ENCODE data around the gene PRDX6.
A peak's percentile ranks its signal among the peaks of the same experiment; 100 is the strongest.
"Not testable (repeated sequence)": the region's sequence is repeated elsewhere in the genome, so short reads cannot be mapped to it uniquely, and the experiment has no call there.

Gene PRDX6

GRCh38 chr1:173477286-173478093 is at the start of gene PRDX6:
Gene PRDX6 (plus strand): TSS chr1:173477335. CDS start chr1:173477398, 63 bp downstream.
- peak; percentile 88 for DNase-seq

DNA sequence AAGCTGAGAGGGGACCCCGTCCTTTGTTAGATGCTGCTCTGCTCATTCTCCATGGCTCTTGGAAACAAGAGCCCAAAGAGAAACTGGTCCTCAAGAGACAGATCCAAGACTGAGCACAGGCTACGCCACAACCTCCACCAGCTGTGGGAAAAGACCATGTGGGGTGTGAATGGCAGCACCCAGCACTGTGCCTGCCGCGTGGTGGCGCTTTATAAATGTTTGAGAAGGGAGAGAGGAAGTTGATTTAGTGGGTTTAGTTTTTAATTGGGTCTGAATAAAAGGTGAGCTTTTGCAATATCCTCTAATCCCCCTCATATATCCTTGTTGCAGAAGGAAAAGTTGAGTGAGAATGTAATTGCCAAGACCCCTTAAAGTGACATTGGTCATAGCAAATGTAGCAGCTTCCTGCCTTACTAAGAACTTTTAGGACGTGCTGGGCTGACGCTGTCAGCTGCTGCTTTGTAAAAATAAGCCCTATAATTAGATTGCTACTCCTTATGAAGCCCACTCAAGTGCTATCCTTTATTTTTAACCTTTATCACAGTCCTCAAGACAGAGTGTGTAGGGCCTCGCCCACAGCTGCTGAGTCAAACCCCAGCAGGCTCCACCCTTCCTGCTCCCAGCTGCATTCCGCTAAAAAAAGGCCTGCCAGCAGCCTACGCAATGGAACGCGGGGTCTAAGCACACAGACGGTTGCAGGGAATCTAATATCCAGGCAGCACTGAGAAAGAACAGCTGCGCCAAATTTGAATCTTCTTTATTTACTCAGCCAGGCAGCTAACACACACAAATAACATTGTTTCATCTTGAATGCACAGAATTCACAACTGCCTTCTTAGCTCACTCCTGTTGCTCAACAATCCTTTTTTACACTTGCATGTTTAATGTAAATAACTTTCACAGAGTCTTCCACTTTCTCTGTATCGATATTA is 47.4 kb upstream of the PRDX6 start:
- peak; percentile 76 for DNase-seq

DNA sequence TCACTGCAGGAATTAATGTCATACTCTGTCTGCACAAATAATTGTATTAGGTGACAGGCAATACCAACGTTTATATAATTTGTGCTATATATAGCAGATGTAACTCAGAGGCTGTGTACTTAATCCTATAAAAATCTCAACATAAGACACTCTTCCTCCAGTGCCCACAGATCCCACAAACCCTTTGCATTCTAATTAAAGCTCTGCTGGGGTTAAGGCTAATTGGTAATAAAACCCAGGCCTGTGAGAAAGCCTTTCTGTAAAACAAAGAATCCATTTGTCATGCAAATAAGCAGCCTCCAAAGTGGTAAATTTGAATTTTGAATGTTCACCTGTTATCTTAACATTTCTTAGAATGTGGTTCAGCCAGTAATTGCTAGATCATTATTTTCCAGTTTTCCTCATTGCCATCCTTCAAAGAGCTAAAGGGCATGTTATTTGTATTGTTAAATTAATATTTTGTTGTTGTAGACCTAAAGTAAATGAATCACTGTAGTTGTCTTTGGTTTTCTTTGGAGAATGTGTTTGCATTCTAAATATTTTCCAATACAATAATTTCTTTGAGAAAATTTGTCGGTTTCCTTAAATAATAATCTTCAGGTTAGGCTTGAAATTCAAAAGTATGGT is 46.3 kb upstream of the PRDX6 start:
- DNase-seq, result no peak

DNA sequence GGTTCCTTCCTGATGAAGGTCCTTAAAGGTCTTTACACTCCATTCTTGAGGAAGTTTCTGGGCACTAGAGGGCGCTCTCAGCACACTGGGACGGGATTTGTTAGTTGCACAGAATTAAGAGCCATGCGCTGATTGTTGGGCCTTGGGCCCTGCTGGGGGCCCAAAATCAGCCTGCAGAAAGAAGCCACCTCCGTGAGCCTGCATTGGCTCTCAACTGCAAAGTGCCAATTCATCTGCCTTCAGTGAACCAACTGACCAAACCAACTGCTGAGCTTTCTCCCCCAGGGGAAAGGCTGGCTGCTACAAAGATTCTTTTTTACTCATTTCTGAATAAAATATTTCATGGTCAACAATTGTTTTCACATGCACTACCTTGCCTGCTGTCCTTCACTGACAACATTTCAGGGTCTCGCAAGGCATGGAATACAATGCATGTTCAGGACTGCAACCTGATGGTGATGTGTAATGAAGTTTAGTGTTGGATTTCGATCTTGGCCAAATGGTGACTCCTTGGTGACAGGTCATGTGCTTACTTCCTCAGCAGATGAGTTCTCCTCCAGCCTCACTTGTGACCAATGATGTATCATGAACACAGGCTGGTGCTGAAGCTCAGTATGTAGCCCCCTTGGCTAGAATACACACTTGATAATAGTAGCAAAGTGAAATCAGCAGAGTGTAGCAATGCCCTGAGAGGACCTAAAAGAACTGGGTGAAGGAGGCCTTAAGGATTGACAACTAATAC is 45.7 kb upstream of the PRDX6 start:
- DNase-seq, result peak; percentile 92

- DNase-seq, result no peak
Observed at GRCh38 chr1:173432331-173432730, 44.8 kb upstream of the PRDX6 start.

DNA sequence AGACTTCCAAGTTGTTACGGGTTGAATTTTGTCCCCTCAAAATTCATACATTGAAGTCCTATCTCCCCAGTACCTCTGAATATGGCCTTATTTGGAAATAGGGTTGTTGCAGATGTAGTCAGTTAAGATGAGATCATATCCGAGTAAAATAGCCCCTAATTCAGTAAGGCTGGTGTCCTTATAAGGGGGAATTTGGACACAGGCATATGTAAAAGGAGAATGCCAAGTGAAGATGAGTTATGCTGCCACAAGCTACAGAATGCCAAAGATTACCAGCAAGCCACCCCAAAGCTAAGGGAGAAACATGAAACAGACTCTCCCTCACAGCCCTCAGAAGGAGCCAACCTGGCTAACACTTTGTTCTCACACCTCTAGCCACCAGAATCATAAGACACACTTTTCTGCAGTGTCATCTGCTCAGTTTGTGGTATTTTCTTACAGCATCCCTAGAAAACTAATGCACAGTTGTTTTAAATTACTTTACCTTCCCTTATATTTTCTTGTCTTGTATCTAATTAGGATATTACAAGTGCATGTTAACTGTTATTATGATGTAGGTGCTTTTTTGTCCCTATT is 43.3 kb upstream of the PRDX6 start:
- no peak for DNase-seq

- DNase-seq, result no peak
Observed at GRCh38 chr1:173436841-173437428, 40.2 kb upstream of the PRDX6 start.

DNA sequence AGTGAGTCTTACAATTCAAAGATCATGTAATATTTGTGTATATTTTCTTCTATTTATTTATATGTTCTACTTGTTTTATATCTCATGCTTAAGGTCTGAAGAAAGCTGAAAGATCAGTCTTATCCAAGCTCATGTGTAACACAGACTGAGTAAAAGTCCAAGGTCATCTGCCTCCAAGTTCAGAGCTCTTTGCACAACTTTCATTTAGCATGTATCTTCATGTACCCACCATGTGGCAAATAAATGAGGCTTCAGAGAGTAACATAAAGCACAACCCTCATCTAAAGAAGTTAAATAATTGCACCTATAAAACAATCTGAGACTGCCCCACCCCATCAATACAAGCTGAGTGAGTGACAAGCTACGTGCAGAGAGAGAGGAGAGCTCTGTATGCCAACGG is 38.5 kb upstream of the PRDX6 start:
- DNase-seq, result no peak

GRCh38 chr1:173440430-173440829 is 36.7 kb upstream of the PRDX6 start:
- no peak for DNase-seq

- no peak for DNase-seq
Observed at GRCh38 chr1:173444757-173445156, 32.4 kb upstream of the PRDX6 start.

DNA sequence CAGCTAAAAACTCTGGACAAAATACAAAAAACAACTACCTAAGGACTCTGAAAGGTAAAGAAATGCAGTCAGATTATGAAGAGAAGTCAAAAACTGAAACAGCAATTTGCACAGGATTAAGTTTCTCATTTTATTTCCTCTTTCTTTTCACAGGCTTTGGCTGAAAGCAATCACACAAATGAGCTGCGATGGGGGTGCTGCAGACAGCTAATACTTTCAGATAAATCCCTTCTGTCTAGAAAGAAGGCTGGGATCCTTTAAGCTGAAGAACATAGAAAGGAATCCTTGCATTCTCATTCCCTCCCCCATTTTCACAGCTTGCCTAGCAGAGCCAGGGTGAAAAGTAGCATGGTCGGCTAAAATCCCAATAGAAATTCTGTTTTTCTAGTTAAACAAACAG is 32.0 kb upstream of the PRDX6 start:
- DNase-seq, result no peak

DNA sequence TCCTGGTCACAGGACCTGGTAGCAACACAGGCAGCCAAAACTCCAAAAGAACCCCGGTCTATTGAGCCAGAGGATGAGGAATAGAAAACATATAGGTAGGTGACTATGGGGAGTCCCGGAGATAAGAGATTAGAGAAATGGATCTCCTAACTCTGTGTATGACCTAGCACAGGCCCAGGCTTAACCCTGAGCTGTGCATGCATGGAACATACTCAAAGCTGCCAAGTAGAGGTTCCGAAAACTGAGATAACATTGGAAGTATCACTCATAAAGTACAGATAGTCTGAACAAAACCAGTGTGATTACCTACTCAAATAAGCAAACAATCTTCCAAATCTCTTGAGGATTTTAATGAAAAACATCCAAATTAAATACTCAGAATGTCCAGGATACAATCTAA is 31.5 kb upstream of the PRDX6 start:
- no peak for DNase-seq

DNA sequence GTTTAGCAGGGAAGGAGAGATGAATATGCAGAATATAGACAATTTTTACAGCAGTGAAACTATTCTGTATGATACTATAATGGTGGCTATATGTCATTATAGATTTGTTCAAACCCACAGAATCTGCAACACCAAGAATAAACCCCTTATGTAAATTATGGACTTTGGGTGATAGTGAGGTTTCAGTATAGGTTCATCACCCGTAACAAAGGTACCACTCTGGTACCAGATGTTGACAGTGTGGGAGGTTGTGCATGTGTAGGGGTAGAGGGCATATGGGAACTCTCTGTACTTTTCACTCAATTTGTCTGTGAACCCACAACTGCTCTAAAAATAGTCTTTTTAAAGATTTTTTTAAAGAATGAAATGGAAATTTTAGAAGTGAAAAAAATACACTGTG is 29.9 kb upstream of the PRDX6 start:
- DNase-seq, result no peak

DNA sequence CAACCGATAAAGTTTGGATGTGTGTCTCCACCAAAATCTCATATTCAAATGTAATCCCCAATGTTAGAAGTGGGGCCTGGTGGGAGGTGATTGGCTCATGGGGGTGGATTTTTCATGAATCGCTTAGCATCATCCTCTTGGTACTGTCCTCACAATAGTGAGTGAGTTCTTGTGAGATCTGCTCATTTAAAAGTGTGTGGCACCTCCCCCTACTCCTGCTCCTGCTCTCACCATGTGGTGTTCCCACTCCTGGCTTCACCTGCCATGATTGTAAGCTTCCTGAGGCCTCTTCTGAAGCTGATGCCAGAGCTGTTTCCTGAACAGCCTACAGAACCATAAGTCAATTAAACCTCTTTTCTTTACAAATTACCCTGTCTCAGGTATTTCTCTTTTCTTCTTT is 28.2 kb upstream of the PRDX6 start:
- no peak for DNase-seq

DNA sequence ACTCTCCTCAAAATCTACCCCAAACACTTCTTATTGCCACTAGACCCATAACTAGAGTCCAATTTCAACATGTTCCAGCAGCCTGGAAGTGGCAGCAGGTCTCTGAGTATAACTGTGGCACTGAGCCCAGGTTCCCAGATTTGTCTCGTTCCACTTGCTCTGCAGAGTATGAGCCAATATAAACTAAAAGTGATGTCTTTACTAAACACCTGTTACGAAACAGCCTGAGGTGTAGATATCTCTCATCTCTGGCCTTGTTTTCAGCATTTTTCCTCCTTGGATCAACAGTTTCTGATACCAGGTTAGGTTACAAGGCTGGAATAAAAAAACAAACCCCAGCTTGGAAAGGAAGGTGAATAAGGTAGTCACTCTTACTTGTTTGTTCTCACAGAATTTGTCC is 25.2 kb upstream of the PRDX6 start:
- no peak for DNase-seq

GRCh38 chr1:173453982-173454381 is 23.2 kb upstream of the PRDX6 start:
- DNase-seq, result no peak

- no peak for DNase-seq
Observed at GRCh38 chr1:173454966-173455524, 22.1 kb upstream of the PRDX6 start.

GRCh38 chr1:173459885-173460284 is 17.2 kb upstream of the PRDX6 start:
- no peak for DNase-seq

GRCh38 chr1:173462666-173463065 is 14.5 kb upstream of the PRDX6 start:
- not testable (repeated sequence) for DNase-seq

DNA sequence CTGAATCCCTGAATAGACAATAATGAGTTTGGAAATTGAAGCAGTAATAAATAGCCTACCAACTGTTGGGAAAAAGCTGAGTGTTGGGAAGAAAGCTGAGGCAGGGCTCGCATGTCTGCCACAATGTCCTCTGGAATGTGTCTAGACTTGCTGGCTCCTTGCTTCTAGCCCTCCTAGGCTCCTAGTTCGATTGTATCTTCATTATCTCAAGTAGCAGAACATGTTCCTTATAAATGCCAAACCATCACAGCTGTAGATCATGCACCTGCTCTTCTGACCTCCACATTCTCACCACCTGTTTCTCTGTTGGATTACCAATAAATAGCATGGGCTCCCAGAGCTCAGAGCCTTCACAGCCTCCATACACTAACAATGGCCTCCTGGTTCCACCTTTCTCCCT is 12.9 kb upstream of the PRDX6 start:
- DNase-seq, result not testable (repeated sequence)

- DNase-seq, result no peak
Observed at GRCh38 chr1:173467426-173467825, 9.7 kb upstream of the PRDX6 start.

DNA sequence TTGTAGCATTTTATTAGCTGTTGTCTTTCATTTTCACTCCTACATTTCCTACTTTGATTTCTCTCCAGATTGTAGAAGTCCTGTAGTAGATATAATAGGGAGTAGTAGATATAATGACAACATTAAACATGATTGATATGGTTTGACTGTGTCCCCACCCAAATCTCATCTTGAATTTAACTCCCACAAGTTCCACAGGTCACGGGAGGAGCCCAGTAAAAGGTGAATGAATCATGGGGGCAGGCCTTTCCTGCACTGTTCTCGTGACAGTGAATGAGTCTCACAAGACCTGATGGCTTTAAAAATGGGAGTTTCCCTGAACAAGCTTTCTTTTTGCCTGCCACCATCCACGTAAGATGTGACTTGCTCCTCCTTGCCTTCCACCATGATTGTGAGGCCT is 7.5 kb upstream of the PRDX6 start:
- DNase-seq, result no peak

All from stimulated activated CD4-positive, alpha-beta T cell treated with anti-CD3 and anti-CD28 coated beads, Interleukin-15, amount 100 ng/mL, for 24 hours (primary cell).